Hepatic stellate cell (primary cell): ENCODE measurements around the gene PIGU.
"Not testable (repeated sequence)": the region's sequence is repeated elsewhere in the genome, so short reads cannot be mapped to it uniquely, and the experiment has no call there.

Source experiments
- DNase-seq: peaks from one replicate; pipeline ENCODE4 v3.0.0; 2011; ENCODE audit warnings: low spot score

PIGU gene

DNA sequence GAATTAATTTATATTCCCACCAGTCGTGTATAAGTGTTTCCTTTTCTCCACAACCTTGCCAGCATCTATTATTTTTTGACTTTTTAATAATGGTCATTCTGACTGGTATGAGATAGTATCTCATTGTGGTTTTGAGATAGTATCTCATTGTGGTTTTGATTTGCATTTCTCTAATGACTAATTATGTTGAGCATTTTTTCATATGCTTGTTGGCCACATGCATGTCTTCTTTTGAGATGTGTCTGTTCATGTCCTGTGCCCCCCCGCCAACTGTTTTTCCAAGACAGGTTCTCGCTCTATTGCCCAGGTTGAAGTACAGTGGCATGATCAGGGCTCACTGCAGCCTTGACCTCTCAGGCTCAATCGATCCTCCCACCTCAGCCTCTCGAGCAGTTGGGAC lies 15.1 kb downstream of the PIGU start:
- not testable (repeated sequence) for DNase-seq

DNA sequence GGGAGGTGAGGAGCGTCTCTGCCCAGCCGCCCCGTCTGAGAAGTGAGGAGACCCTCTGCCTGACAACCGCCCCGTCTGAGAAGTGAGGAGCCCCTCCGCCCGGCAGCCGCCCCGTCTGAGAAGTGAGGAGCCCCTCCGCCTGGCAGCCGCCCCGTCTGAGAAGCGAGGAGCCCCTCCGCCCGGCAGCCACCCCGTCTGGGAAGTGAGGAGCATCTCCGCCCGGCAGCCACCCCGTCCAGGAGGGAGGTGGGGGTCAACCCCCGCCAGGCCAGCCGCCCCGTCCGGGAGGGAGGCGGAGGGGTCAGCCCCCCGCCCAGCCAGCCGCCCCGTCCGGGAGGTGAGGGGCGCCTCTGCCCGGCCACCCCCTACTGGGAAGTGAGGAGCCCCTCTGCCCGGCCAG lies 18.2 kb downstream of the PIGU start:
- not testable (repeated sequence) for DNase-seq

DNA sequence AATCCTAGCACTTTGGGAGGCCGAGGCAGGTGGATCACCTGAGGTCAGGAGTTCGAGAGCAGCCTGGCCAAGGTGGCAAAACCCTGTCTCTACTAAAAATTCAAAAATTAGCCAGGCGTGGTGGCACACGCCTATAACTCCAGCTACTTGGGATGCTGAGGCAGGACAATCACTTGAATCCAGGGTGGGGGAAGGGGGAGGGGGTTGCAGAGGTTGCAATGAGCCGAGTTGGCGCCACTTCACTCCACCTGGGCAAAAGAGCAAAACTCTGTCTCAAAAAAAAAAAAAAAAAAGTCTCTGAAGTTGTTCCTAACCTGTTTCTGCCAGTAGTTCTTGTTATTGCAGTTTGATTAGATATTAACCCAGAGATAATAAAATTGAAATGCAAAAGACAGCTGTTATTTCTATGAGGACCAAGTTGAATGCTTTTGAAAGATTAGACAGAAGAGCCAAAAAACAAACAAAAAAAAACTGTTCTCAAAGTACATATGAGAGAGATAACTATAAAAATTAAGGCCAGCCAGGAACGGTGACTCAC lies 22.6 kb downstream of the PIGU start:
- DNase-seq: no peak

DNA sequence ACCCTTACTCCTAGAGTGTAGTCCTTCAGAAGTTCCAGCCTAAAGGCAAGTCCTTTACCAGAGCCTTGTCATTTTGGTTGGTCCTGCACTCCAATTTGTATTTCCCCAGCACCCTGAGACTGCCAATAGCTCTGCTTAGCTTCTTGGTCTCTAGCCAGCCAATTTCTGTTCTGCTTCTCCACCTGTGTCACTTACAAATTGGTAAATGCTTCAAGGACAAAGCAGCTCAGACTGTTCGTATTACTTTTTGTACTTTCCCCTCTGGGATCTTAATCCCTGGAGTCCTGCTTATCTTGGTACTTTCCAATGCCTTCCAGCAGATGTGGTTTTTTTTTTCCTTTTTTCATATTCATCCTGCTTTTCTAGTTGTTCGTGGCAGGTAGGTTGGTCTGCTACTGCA lies 25.7 kb downstream of the PIGU start:
- no peak for DNase-seq

DNA sequence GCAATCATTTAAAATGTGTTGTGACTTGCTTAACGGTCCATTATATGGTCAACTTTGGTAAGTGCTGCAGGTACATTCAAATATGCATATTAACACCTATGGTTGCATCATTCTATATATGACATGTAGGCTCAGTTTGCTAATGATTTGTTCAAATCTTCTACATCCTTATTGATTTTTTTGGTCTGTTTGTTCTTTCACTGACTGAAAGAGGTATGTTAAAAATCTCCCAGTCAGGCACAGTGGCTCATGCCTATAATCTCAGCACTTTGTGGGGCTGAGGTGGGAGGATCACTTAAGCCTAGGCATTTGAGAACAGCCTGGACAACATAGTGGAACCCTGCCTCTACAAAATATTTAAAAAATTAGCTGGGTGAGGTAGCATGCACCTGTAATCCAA lies 29.2 kb downstream of the PIGU start:
- DNase-seq: no peak

DNA sequence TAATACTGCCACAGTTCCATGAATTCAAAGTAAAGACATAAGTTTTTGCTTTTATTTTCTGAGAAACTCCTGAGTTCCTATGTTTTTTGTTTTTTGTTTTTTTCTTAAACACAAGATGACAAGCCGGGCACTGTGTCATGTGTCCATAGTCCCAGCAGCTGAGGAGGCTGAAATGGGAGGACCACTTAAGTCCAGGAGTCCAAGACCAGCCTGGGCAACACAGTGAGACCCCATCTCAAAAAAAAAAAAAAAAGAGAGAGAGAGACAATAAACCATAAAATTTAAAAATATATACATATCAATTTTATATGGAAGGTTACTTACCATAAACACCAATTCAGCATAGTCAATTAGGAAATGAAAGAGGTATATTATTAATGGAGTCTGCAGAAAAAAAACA lies 31.9 kb downstream of the PIGU start:
- DNase-seq: no peak

DNA sequence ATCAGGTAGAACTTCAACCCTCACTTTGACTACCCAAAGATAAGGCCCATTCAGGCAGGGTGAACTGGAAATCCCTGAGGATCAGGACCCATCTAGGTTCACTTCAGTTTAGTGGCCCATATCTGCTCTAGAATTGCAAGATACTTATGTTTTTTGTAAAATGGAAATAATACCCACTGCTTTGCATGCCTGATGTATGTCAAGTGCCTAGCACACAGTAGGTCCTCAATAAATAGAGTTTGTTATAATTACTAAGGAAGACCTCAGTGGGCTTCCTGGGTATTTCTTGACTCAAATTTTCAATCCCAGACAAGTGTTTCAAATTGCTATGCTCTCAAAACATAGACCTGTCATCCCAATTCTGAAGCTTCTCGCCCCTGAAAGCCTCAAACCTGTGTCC lies 32.5 kb downstream of the PIGU start:
- no peak for DNase-seq

DNA sequence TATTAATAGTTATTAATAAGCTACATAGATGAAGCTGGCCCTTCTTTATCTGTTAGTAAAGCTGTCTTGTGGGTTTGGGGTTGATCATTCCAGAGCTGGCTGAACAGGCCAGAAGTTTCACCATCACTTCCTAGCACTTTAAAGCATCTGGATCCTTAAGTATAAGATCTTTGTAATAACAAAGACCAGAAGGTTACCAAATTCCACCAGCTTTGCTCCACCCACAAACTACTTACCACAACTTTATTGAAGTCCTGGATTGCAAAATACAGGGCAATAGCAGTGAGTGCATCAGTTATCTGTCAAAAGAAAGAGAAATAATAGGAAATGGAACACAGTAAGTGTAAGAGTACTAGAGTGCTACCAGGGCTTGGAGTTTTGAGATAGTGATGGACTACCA lies 33.0 kb downstream of the PIGU start:
- peak; percentile 28 for DNase-seq

DNA sequence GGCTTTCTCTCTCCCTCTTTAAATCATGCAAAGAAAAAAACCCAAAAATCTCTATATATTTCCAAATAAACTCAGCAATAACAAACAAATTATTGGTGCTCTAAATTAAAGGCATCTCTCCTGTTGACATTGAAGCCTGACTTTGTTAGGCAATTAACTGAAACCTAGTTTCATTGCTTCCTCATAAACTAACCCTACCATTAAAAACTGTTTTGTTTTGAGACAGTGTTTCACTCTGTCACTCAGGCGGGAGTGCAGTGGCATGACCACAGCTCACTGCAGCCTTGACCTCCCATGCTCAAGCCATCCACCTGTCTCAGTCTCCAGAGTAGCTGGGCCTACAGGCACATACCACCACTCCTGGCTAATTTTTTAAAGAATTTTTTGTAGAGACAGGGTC lies 34.9 kb downstream of the PIGU start:
- DNase-seq: no peak

DNA sequence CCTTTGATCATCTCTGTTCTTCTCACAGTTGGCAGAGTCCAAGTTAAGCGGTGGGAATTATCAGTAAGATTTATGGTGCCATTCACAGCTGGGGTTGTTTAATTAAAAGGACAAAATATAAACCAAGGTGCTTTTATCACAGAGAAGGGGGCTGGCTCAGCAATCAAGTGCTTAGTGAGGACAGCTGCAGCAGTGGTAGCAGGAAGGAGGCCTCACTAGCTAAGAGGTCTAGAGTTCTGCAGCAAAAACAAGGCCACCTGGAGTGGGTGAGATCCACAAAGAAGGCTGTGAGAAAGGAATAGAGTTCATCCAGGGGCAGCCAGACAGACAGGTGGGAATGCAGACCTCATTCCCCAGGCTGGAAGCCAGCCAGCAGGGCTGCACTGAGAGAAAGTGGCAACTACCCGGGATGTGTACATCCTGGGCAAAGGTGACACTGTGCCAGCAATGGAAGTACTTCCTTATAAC lies 37.1 kb downstream of the PIGU start:
- no peak for DNase-seq

DNA sequence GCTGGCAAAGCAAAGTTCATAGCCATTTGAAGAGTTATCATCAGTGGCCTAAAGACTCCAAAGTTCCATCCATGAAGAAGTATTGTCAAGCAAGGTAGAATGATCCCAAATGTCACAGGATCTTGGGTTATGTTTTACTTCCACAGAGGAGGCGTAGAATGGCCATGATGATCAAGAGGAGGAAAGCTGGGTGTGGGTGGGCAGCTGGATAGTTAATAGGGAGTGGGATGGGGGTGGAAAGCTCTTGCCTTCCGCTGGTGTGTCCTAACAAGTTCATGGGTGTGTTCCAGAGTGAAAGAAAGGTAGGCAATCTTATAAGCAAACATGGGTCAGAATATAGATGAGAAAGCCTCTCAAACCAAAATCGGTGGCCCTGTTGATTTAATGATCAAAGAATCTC lies 38.4 kb downstream of the PIGU start:
- no peak for DNase-seq

DNA sequence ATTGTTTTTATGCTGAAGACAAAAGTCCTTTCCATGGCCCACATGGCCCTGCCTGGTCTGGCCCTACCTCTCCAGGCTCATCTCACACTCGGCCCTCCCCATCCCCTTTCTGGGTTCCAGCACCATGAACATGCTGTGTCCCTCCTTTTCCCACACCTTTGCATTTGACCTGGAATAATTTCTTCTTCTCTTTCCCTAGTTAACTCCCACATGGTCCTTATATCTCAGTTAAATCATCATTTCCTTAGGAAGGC lies 38.9 kb downstream of the PIGU start:
- DNase-seq: no peak

DNA sequence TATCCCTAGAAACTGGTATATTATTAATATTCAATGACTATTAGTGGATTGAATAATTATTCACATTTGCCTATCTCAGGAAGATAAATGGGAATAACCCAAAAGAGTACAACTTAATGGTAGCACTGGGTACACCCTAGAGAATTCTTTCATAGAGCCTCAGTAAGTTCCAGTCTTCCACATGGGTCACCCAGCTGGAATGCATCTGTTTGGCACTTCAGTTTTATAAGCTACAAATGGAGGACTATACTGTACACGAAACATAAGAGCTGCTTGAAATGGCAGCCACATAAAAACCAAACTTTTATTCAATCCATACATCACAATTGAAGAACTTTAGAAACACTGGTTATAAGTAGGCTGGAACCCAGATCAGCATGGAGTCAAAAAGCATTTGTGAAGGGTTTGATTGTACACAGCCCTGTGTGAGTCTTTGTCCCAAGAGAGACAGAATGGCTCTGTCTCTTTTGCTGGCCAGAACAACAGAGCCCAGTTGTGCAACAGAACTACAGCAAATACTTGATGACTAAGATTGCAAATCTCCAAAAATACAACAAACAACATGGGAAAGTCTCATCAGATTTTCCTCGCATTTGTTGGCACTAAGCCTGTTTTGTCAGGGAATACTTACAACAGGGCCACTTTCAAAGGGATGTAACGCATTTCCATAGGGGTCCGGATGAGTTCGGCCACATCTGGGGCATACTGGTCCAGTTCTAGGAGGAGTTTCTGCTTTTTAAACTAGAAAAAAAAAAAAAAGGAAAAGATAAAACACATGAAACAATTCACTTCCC lies 39.5 kb downstream of the PIGU start:
- DNase-seq: peak; percentile 66

DNA sequence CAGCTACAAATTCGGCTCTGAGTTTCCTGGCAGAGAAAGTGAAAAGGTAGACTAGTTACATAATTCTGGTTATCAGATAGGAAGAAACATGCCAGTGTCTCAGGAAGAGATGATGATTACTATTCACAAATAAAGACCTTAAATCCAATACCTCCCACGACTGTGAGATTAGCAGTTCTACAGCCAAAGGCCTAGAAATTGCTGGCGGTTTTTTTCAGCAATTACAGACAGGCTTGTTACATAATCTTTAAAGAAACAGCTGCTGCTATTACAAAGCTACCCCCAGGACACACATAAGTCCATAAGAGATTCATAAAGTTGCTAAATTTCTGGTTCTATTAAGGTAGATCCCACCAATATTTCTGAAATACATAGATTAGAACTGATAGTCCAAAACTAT lies 40.2 kb downstream of the PIGU start:
- DNase-seq: no peak

DNA sequence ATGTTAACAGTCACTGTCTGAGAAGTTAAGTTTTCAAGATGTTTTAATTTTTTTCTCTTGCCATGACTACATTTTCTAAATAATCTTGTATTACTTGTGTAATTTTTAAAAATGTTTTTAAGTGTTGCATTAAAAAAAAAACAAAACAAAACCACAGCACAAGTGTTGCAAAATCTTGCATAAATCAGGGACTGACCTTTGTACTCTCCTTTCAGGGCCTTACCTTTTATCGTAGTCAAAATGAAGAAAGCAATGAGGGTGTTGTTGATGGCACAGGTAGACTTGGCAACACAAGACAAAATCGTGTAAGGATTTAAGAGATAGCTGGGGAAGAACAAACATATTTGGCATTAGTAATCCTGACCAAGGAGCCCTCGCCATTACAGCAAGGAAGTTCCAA lies 42.5 kb downstream of the PIGU start:
- DNase-seq: no peak

DNA sequence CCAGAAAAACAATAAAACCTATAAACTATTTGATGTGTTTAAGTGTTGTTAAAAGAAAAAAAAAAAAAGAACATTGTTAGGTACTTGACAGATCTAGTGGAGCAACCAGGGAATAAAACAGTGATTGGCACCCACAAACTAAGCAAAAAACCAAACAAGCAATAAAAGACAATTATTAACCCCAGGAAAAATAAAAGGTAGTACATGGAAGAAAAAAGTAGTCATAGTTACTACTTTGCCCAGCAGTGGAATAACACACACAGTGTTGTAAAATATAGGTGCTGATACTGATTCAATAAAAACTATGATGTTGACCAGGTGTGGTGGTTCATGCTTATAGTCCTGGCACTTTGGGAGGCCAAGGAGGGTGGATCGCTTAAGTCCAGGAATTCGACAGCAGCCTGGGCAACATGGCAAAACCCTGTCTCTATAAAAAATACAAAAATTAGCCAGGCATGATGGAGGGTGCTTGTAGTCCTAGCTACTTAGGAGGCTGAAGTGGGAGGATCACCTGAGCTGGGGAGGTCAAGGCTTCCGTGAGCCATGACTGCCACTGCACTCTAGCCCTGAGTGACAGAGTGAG lies 43.9 kb downstream of the PIGU start:
- no peak for DNase-seq

DNA sequence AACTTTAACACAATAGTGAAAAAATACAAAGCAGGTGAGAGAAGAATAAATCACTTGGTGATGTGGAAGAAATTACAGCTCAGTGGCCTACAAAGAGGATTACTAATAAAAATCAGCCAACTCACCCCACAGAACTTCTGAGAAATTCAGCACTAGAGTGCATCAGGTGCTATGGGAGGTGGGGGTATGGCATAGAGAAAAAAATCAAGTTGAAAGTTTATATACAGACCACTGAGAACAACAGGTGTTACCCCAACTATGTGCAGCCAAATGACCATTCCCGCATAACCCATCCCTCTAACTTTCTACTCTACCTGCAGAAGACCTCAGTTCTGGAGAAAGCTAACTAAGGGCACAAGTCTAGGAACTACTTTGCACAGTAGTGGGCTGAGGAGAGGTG lies 47.0 kb downstream of the PIGU start:
- no peak for DNase-seq

DNA sequence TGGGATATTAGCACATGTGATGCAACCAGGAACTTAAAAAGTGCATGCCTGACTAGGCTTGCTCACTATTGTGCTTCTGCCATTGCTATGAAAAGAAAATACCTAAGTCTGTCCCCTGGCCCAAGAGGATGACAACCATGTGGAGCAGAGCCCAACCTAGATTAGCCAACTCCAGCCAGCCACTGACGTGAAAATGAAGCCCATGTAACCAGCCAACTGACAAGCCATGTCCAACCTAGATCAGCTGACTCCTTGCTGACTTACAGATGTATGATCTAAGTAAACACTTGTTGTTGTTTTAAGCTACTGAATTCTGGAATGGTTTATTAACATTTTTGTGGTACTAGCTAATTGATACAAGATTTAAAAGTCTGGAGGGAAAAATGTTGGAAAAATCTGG lies 47.5 kb downstream of the PIGU start:
- DNase-seq: no peak

DNA sequence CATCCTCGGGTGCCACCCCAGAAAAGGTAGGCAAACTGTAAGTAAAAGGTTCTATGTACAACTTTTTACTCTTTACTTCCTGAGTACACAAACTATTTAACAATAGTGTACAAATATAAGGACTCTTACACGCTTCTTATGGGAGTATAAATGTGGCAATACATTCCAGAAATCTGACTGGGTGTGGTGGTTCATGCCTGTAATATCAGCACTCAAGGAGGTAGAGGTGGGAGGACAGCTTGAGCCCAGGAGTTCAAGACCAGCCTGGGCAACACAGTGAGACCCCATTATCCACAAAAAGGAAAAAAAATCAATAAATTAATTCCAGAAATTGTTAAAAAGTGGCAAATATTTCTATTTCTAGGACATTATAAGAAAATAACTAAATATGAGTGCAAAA lies 48.9 kb downstream of the PIGU start:
- DNase-seq: no peak

DNA sequence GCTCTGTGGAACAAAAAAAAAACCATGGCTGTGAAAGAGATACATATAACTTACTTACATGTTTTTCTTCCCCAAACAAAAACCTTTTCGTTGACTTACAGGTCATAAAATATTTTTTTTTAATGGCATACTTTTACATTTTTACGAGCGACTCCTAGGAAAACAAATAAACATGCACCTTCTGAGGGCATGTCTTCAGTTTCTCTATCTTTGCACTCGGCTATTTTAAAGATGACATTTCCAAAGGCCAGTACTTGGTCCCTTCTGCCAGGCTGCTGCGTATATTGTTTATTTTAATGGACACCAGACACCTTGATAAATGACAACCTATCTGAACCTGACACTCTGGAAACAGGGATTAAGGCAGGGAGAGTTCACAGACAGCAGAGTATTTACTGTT lies 49.4 kb downstream of the PIGU start:
- DNase-seq: no peak

DNA sequence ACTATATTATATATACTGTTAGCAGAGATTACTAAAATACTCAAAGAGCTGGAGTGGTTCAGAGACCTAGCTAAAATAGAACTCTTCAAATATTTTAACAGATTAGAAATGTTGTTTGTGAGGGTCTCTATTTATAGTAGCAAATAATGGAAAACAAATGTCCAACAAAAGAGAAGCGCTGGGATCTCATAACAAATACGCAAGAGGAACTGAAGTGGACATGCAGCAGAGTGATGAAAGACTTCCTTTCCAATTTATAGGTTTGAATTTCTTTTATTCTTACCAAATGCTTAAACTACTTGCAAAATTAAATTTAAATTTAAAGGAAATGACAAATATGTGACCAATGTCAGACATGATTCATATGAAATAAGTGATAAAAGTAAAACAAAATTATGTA lies 49.9 kb downstream of the PIGU start:
- no peak for DNase-seq

DNA sequence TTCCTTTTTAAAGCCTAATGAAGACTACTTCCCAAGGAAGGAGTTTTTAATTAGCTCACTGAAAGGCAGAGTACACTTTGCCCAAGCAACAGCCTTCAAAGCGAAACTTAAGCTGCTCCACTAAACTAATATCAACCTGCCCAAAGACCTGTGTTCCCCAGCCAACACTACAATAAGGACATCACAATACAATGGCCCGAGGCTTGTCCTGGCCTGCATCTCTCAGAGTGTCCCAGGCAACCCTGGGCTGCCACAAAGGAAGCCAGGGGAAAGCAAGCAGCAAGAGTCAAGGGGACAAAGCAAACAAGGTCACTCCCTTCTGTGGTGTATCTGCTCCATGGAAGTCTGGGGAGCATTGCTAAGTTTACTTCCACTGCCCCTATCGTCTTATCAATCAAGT lies 52.3 kb downstream of the PIGU start:
- DNase-seq: no peak

DNA sequence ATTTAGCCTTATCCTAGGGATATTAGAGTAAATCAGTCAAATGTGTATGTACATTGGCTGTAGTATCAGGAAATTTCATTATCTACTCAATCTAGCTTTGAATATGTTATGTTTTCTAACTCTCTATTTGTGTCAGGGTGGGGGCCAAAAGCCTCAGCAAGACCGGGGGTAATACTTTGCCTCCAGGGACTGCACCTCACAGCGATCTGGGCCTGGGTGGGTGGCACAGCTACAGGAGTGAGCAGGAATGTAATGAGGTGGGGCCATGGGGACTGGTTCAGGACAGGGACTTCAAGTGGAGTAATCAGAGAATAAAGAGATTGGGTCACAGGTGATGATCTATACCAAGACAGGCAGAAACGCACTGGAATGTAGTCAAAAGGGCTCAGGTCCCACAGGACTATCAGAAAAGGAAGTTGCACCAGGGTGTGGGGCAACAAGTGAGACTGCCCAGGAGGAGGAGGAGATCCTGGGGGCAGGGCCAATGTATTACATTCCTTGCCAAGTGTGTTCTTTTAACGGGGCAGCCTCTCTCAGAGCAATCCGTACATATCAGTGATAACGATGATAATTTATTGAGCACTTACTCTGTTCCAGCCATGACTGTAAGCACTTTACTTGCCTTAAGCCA lies 54.0 kb downstream of the PIGU start:
- DNase-seq: no peak
